Mesenteric fat pad (tissue), 1 donor: ENCODE data around the gene ARAP2. TPM values are rescaled to one million over a fixed set of nuclear protein-coding genes. Genes with fewer than 3 reads are reported as not detected.
"Not testable (repeated sequence)": the region's sequence is repeated elsewhere in the genome, so short reads cannot be mapped to it uniquely, and the experiment has no call there.

Source experiments
- DNase-seq: peaks from one replicate; pipeline ENCODE4 v3.0.0-alpha.2; 2020; ENCODE audit warnings: low spot score
- total RNA-seq: library from RNA; stranded (reverse); fragmentation: NEBNext Ultra II Directional; extraction: Animal tissue kit (Norgen Biotek cat#: 25700); gene quantifications from one replicate; pipeline ENCODE4 v1.2.1, GENCODE V29; 2021
- donor health status: DM: yes; HTN: yes; CAD: no.

The ARAP2 gene
- total RNA-seq, 1 donor from 2014 or later = 13.5 TPM

- DNase-seq = no peak
Measured at GRCh38 chr4:36183665-36184393, 60.5 kb downstream of the ARAP2 start.

- DNase-seq = no peak
Measured at GRCh38 chr4:36183232-36183631, 61.1 kb downstream of the ARAP2 start.

GRCh38 chr4:36182315-36182714, 62.0 kb downstream of the ARAP2 start:
- not testable (repeated sequence) for DNase-seq

- DNase-seq = no peak
Measured at GRCh38 chr4:36180206-36180605, 64.1 kb downstream of the ARAP2 start.

GRCh38 chr4:36178484-36178883, 65.8 kb downstream of the ARAP2 start:
- no peak for DNase-seq

GRCh38 chr4:36177946-36178345, 66.4 kb downstream of the ARAP2 start:
- no peak for DNase-seq

GRCh38 chr4:36174570-36174969, 69.7 kb downstream of the ARAP2 start:
- no peak for DNase-seq

- no peak for DNase-seq
Measured at GRCh38 chr4:36173905-36174304, 70.4 kb downstream of the ARAP2 start.

GRCh38 chr4:36172656-36173055, 71.7 kb downstream of the ARAP2 start:
- DNase-seq = no peak

- DNase-seq = no peak
Measured at GRCh38 chr4:36168127-36168878, 76.0 kb downstream of the ARAP2 start.

GRCh38 chr4:36165631-36166005, 78.7 kb downstream of the ARAP2 start:
- no peak for DNase-seq

- no peak for DNase-seq
Measured at GRCh38 chr4:36164900-36165630, 79.2 kb downstream of the ARAP2 start.

- no peak for DNase-seq
Measured at GRCh38 chr4:36163198-36163597, 81.1 kb downstream of the ARAP2 start.

- DNase-seq = no peak
Measured at GRCh38 chr4:36159208-36159607, 85.1 kb downstream of the ARAP2 start.

- no peak for DNase-seq
Measured at GRCh38 chr4:36152735-36153134, 91.6 kb downstream of the ARAP2 start.

- no peak for DNase-seq
Measured at GRCh38 chr4:36142504-36142903, 101.8 kb downstream of the ARAP2 start.

- DNase-seq = no peak
Measured at GRCh38 chr4:36141186-36141585, 103.1 kb downstream of the ARAP2 start.

- no peak for DNase-seq
Measured at GRCh38 chr4:36140421-36140820, 103.9 kb downstream of the ARAP2 start.

GRCh38 chr4:36138220-36138619, 106.1 kb downstream of the ARAP2 start:
- no peak for DNase-seq

GRCh38 chr4:36137336-36137735, 107.0 kb downstream of the ARAP2 start:
- no peak for DNase-seq

GRCh38 chr4:36133658-36134057, 110.7 kb downstream of the ARAP2 start:
- DNase-seq = no peak

- no peak for DNase-seq
Measured at GRCh38 chr4:36133086-36133485, 111.2 kb downstream of the ARAP2 start.
